Upper lobe of left lung (tissue), 4 donors: ENCODE data around the gene PRKG1.

Source experiments
- CTCF ChIP-seq, 6 experiments: fragments of 450-650 bp in 4 of 6; fragments of 200-600 bp in 2 of 6; sonication (generic) in 2 of 6; IDR thresholded peaks; one replicate each; pipeline ENCODE4 v1.5.1; 2016 to 2019; ENCODE audit warnings: antibody characterized with exemption in 6 of 6
- POLR2AphosphoS5 ChIP-seq, 2 donors: sonication (generic); formaldehyde crosslinking; IDR thresholded peaks; one replicate each; pipeline ENCODE4 v1.5.1; 2017; ENCODE audit warnings: antibody characterized with exemption in 2 of 2

DNA sequence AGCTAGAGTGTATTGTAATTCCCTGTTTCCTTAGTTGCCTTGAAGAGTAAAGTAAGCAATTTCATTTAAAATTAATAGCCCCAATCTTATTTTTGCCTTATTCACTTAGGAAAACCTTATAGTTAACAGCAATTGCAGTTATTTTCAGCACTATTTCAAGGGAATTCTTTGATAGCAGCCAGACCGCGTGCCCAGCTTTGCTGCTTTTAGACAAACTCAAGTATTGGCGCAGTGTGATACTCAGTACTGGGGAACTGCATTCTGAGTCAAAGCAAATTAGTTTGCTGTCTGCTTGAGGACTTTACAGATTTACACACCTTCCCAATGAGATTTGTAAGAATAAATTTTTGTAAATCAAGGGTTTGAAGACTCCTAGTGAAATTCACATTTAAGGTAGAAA lies 21.2 kb downstream of the PRKG1 start:
- TF ChIP-seq CTCF (IDR thresholded peaks at IDR 0.05): no peak
- no peak for TF ChIP-seq POLR2AphosphoS5 (IDR thresholded peaks at IDR 0.05)
